Choroid plexus epithelial cell (primary cell): ENCODE measurements around the gene PCDHGB2.
"Not testable (repeated sequence)": the region's sequence is repeated elsewhere in the genome, so short reads cannot be mapped to it uniquely, and the experiment has no call there.

Source experiments
- DNase-seq: peaks from one replicate; pipeline ENCODE4 v3.0.0-alpha.2; 2010; ENCODE audit warnings: low read depth
- H3K4me3 ChIP-seq: 2 replicates; pipeline ENCODE4 v1.5.1; 2011; ENCODE audit warnings: low read depth, mild to moderate bottlenecking, control low read depth, low read length, moderate library complexity
- TF ChIP-seq, protein P1 (sequence below): conservative IDR thresholded peaks from 2 replicates; pipeline ENCODE4 v1.5.1; 2011; ENCODE audit warnings: low read depth, mild to moderate bottlenecking, control low read depth, inconsistent platforms, low read length, moderate library complexity

Gene PCDHGB2

DNA sequence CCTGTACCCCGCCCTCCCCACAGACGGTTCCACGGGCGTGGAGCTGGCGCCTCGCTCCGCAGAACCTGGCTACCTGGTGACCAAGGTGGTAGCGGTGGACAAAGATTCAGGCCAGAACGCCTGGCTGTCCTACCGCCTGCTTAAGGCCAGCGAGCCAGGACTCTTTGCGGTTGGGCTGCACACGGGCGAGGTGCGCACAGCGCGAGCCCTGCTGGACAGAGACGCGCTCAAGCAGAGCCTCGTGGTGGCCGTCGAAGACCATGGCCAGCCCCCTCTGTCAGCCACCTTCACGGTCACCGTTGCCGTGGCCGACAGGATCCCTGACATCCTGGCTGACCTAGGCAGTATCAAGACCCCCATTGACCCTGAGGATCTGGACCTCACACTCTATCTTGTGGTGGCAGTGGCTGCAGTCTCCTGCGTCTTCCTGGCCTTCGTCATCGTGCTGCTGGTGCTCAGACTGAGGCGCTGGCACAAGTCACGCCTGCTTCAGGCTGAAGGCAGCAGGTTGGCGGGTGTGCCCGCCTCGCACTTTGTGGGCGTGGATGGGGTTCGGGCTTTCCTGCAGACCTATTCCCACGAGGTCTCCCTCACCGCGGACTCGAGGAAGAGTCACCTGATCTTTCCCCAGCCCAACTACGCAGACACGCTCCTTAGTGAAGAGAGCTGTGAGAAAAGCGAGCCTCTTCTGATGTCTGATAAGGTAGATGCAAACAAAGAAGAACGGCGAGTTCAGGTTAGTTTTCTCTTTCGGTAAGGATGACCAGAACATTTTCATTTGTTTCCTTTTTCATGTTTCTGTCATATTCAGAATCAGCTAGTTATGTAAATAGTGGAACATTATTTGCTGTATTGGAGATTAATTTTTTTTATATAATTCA is 6.5 kb downstream of the PCDHGB2 start:
- TF ChIP-seq, protein P1, sequence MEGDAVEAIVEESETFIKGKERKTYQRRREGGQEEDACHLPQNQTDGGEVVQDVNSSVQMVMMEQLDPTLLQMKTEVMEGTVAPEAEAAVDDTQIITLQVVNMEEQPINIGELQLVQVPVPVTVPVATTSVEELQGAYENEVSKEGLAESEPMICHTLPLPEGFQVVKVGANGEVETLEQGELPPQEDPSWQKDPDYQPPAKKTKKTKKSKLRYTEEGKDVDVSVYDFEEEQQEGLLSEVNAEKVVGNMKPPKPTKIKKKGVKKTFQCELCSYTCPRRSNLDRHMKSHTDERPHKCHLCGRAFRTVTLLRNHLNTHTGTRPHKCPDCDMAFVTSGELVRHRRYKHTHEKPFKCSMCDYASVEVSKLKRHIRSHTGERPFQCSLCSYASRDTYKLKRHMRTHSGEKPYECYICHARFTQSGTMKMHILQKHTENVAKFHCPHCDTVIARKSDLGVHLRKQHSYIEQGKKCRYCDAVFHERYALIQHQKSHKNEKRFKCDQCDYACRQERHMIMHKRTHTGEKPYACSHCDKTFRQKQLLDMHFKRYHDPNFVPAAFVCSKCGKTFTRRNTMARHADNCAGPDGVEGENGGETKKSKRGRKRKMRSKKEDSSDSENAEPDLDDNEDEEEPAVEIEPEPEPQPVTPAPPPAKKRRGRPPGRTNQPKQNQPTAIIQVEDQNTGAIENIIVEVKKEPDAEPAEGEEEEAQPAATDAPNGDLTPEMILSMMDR = no peak
- no peak overlapping the region for H3K4me3 ChIP-seq

DNA sequence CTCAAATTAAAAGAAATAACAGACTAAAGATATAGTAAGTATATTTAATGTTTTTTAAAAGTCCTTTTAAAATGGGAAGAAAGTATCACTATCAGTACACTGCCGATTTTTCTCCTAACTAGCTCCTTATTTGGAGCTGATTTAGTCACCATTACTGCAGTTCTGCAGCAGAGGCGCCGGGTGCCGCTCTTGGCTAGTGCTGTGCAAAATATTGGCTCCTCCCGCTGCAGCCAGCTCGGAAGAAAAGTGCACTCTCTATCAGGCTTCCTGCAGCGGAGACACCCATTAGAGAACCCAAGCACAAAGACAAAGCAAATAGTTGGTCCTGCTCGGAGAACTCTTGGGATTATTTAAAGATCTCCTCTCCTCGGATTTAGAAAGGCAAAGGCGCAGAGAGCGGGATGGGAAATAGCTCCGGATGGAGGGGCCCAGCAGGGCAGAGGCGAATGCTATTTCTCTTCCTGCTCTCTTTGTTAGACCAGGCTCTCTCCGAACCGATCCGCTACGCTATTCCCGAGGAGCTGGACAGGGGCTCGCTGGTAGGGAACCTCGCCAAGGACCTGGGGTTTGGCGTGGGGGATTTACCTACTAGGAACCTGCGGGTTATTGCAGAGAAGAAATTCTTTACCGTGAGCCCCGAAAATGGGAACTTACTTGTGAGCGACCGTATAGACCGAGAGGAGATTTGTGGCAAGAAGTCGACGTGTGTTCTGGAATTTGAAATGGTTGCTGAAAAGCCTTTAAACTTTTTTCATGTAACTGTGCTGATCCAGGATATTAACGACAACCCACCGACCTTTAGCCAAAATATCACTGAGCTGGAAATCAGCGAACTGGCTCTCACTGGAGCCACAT is 10.4 kb downstream of the PCDHGB2 start, which contains the start of gene PCDHGB3:
Gene PCDHGB3, plus strand, starts transcription at position 249 of the 855 bp plus-strand sequence. Its CDS starts 153 bp downstream, at position 402.
- peak; percentile 64 for DNase-seq
- TF ChIP-seq, protein P1 = peak; percentile 59
- H3K4me3 ChIP-seq = peak within 1 kb of the TSS; percentile 37

More for the DNA sequence above, 6.5 kb downstream of the PCDHGB2 start:
- no peak for DNase-seq

DNA sequence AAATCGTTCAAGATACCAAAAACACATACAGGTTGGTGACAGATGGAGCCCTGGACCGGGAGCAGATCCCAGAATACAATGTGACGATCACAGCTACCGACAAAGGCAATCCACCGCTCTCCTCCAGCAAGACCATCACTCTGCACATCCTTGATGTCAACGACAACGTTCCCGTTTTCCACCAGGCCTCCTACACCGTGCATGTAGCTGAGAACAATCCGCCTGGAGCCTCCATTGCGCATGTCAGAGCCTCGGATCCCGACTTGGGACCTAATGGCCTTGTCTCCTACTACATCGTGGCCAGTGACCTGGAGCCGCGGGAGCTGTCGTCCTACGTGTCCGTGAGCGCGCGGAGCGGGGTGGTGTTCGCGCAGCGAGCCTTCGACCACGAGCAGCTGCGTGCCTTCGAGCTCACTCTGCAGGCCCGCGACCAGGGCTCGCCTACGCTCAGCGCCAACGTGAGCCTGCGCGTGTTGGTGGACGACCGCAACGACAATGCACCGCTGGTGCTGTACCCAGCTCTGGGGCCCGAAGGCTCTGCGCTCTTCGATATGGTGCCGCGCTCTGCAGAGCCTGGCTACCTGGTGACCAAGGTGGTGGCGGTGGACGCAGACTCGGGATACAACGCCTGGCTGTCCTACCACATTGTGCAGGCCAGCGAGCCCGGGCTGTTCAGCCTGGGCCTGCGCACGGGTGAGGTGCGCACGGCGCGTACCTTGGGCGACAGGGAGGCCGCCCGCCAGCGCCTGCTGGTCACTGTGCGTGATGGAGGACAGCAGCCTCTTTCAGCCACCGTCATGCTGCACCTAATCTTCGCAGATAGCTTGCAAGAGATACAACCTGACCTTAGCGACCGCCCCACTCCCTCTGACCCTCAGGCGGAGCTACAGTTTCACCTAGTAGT is 12.0 kb downstream of the PCDHGB2 start:
- TF ChIP-seq, protein P1 = no peak
- no peak overlapping the region for H3K4me3 ChIP-seq
- no peak for DNase-seq

DNA sequence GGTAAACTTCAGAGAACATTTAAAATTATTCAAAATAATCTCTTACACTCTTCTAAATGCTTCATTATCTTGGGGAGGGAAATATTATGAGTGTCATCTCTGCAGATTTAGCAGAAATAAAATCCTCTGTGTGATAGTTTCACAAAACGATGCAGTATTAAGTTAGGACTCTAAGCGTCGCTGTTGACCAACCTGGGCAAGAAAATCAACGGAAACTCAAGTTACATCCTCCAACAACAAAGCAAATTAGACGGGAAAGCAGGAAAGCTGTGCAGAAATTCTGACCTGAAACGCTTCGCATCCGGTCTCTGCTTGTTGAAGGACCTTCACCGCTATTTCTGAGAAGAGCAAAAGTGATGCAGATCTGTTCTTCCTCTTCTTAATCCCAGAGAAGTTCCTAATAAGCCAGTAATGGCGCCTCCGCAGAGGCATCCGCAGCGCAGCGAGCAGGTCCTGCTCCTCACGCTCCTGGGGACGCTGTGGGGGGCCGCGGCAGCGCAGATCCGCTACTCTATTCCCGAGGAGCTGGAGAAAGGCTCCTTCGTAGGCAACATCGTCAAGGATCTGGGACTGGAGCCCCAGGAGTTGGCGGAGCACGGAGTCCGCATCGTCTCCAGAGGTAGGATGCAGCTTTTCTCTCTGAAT is 14.0 kb downstream of the PCDHGB2 start, which contains the start of gene PCDHGA6:
Gene PCDHGA6, plus strand, starts transcription at position 219 of the 645 bp plus-strand sequence. Its CDS starts 193 bp downstream, at position 412.
- peak; percentile 50 for DNase-seq
- TF ChIP-seq, protein P1 = peak; percentile 58
- peak within 1 kb of the TSS; percentile 32 for H3K4me3 ChIP-seq

DNA sequence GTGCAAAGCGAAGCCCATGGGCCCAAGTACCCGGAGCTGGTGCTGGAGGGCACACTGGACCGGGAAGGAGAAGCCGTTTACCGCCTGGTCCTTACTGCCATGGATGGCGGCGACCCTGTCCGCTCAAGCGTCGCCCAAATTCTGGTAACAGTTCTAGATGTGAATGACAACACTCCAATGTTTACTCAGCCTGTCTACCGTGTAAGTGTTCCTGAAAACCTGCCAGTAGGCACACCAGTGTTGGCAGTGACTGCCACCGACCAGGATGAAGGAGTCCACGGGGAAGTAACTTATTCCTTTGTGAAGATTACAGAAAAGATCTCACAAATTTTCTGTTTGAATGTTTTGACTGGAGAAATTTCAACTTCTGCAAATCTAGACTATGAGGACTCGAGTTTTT is 14.8 kb downstream of the PCDHGB2 start:
- TF ChIP-seq, protein P1 = no peak
- no peak for DNase-seq
- no peak overlapping the region for H3K4me3 ChIP-seq

DNA sequence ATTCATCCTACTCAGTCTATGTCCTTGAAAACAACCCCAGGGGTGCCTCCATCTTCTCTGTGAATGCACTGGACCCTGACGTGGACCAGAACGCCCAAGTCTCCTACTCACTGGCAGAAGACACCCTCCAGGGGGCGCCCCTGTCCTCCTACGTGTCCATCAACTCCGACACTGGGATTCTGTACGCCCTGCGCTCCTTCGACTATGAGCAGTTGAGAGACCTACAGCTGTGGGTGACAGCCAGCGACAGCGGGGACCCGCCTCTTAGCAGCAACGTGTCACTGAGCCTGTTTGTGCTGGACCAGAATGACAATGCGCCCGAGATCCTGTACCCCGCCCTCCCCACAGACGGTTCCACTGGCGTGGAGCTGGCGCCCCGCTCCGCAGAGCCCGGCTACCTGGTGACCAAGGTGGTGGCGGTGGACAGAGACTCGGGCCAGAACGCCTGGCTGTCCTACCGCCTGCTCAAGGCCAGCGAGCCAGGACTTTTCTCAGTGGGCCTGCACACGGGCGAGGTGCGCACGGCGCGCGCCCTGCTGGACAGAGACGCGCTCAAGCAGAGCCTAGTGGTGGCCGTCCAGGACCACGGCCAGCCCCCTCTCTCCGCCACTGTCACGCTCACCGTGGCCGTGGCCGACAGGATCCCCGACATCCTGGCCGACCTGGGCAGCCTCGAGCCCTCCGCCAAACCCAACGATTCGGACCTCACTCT is 15.8 kb downstream of the PCDHGB2 start:
- H3K4me3 ChIP-seq, DNase-seq: not testable (repeated sequence)
